HepG2 (cell line): ENCODE data around the gene ZSCAN2. TPM values are rescaled to one million over a fixed set of nuclear protein-coding genes. Genes with fewer than 3 reads are reported as not detected.
"Not testable (repeated sequence)": the region's sequence is repeated elsewhere in the genome, so short reads cannot be mapped to it uniquely, and the experiment has no call there.

Experiments
- ATAC-seq: fragments of 200-7000 bp; cut with Tn5 transposase; 3 replicates; pipeline ENCODE4 v1.9.1; 2020; ENCODE audit warnings: mild to moderate bottlenecking, moderate library complexity
- BruUV-seq: library from RNA; stranded (reverse); fragments of 400-500 nt; replicated peaks from 2 replicates; lab custom pipeline; 2021; lab: Mats Ljungman, UMichigan
- CTCF ChIA-PET: fragments of 300-600 bp; formaldehyde crosslinking; extraction: SDS; loops from one replicate; lab custom pipeline; 2021; ENCODE audit warnings: low total read pairs, inconsistent platforms, low intra/inter-chr PET ratio; lab: Yijun Ruan, JAX
- POLR2A ChIA-PET: fragments of 350-600 bp; sonication (Branson Sonifier 250); formaldehyde crosslinking; loops from one replicate; lab custom pipeline; 2020; ENCODE audit warnings: antibody characterized with exemption, inconsistent platforms; lab: Yijun Ruan, JAX
- DNase-seq: peaks from one replicate; pipeline ENCODE4 v3.0.0-alpha.2; 2015; ENCODE audit warnings: low spot score
- FAIRE-seq: peaks from 3 replicates; lab custom pipeline; 2011; peaks lifted over from hg19 to GRCh38; lab: Jason Lieb, UNC
- H2AFZ ChIP-seq: one replicate; pipeline ENCODE4 v1.6.1; 2011; ENCODE audit warnings: low read length, inconsistent platforms
- H3K27ac ChIP-seq: fragments of 300-600 bp; 3 replicates; pipeline ENCODE4 v1.8.0; 2011; ENCODE audit warnings: mixed run types, mild to moderate bottlenecking, mixed read lengths, low read length, inconsistent platforms; ENCODE audit not compliant: insufficient read depth; ENCODE audit errors: extremely low read length
- H3K27me3 ChIP-seq, 2 experiments: fragments of 200-600 bp in 1 of 2; 2 replicates in 1 of 2; 3 replicates in 1 of 2; pipeline versions ENCODE4 v1.6.0 to v1.8.0; 2011; ENCODE audit warnings: low read length in 2 of 2, mild to moderate bottlenecking in 2 of 2, moderate library complexity in 2 of 2, inconsistent platforms in 1 of 2; ENCODE audit not compliant: insufficient read depth in 2 of 2, control insufficient read depth in 1 of 2
- H3K36me3 ChIP-seq, 2 experiments: fragments of 200-600 bp in 1 of 2; replicated peaks in 1 of 2; 2 replicates in 1 of 2; 3 replicates in 1 of 2; pipeline versions ENCODE4 v1.5.1 to v1.8.0; 2011; ENCODE audit warnings: low read length in 2 of 2, inconsistent platforms in 1 of 2; ENCODE audit not compliant: insufficient read depth in 2 of 2, control insufficient read depth in 1 of 2
- H3K4me1 ChIP-seq: 2 replicates; pipeline ENCODE4 v1.5.1; 2012; ENCODE audit warnings: low read length, inconsistent platforms; ENCODE audit not compliant: insufficient read depth
- H3K4me2 ChIP-seq: 2 replicates; pipeline ENCODE4 v1.6.0; 2011; ENCODE audit warnings: low read depth, low read length, inconsistent platforms
- H3K4me3 ChIP-seq, 3 experiments: fragments of 200-600 bp in 1 of 3; sonication (generic), shearing (Covaris generic) in 1 of 3; replicated peaks in 1 of 3; 2 replicates each; pipeline ENCODE4 v1.5.1; 2011 to 2016; ENCODE audit warnings: low read length in 3 of 3, inconsistent platforms in 2 of 3, low read depth in 2 of 3, mild to moderate bottlenecking in 2 of 3, control low read depth in 1 of 3, mixed read lengths in 1 of 3; ENCODE audit not compliant: insufficient read depth in 1 of 3
- H3K79me2 ChIP-seq: one replicate; pipeline ENCODE4 v1.6.1; 2011; ENCODE audit warnings: low read length, inconsistent platforms; ENCODE audit not compliant: insufficient read depth
- H3K9ac ChIP-seq: 2 replicates; pipeline ENCODE4 v1.6.0; 2011; ENCODE audit warnings: mild to moderate bottlenecking, low read depth, low read length, inconsistent platforms; ENCODE audit not compliant: insufficient read depth
- H3K9me3 ChIP-seq: 2 replicates; pipeline ENCODE4 v1.5.1; 2012; ENCODE audit warnings: mild to moderate bottlenecking, low read length
- H4K20me1 ChIP-seq: 2 replicates; pipeline ENCODE4 v1.6.0; 2011; ENCODE audit warnings: inconsistent platforms, mild to moderate bottlenecking, low read length, moderate library complexity; ENCODE audit not compliant: insufficient read depth
- AGO2 ChIP-seq: fragments of 200-400 bp; formaldehyde crosslinking; optimal IDR thresholded peaks from 2 replicates; pipeline ENCODE3; 2017; ENCODE audit warnings: mild to moderate bottlenecking, low read depth, low read length, moderate library complexity
- HOXA5 ChIP-seq: sonication (generic); formaldehyde crosslinking; IDR thresholded peaks from 2 replicates; pipeline ENCODE4 v1.4.0; 2020; ENCODE audit warnings: missing genetic modification reagents
- POLR2G ChIP-seq: fragments of 200-400 bp; formaldehyde crosslinking; IDR thresholded peaks from 2 replicates; pipeline ENCODE4 v1.6.1; 2018; ENCODE audit warnings: mild to moderate bottlenecking, low read depth, low read length, moderate library complexity
- RBFOX2 ChIP-seq: fragments of 200-400 bp; formaldehyde crosslinking; IDR thresholded peaks from 2 replicates; pipeline ENCODE4 v1.6.1; 2017; ENCODE audit warnings: low read depth, mild to moderate bottlenecking, low read length
- ZNF121 ChIP-seq: sonication (generic); formaldehyde crosslinking; IDR thresholded peaks from 2 replicates; pipeline ENCODE4 v1.5.0; 2020; ENCODE audit warnings: mild to moderate bottlenecking, missing genetic modification reagents
- ZNF749 ChIP-seq: sonication (generic); formaldehyde crosslinking; IDR thresholded peaks from 2 replicates; pipeline ENCODE4 v1.8.0; 2022; ENCODE audit warnings: mild to moderate bottlenecking, missing genetic modification reagents, moderate library complexity, borderline replicate concordance
- WGBS: methylation state at CpG from one replicate; pipeline ENCODE4 v1.1.6; 2017; ENCODE audit warnings: low lambda C conversion rate; 5-methylcytosine and 5-hydroxymethylcytosine counted together
- in situ Hi-C: cut with HindIII; loops from 2 replicates; pipeline ENCODE4 v1.10.0; 2017; ENCODE audit warnings: low pct_unique_long_range_greater_than_20kb; ENCODE audit not compliant: extremely low pct_ligation_motif_present
- intact Hi-C: fragments of 100-400 bp; cut with micrococcal nuclease; formaldehyde crosslinking; loops from one replicate; pipeline ENCODE4 v1.10.0; 2022; ENCODE audit not compliant: unreplicated experiment
- polyA plus RNA-seq, 8 experiments: library from polyadenylated mRNA; depleted of rRNA in 3 of 8; stranded (reverse) in 7 of 8; unstranded in 1 of 8; fragments of >200 nt; fragmentation: Illumina TruSeq in 4 of 8; extraction: Trizol in 4 of 8; gene quantifications; 2 replicates each; pipeline versions ENCODE4 v1.2.1 to v1.2.3, GENCODE V29; 2011 to 2016; ENCODE audit warnings: low read depth in 4 of 8, missing spikeins in 1 of 8, mixed read lengths in 1 of 8; ENCODE audit not compliant: insufficient read depth in 1 of 8
- total RNA-seq, 5 experiments: library from RNA; depleted of rRNA; stranded (reverse); fragments of >200 nt; fragmentation: Illumina TruSeq; extraction: Trizol; gene quantifications; 2 replicates each; pipeline ENCODE4 v1.2.3, GENCODE V29; 2016; ENCODE audit warnings: low read depth in 1 of 5

Gene ZSCAN2
- total and polyA plus RNA-seq, 2 of the 13 experiments (the other 11 are each of a cell fraction or from before 2014, with no cell fraction given): 11.4 to 21.5 TPM

- no peak for TF ChIP-seq ZNF749 (CRISPR knock-in tag)
- no peak for TF ChIP-seq HOXA5
These were observed 37.3 kb downstream of the ZSCAN2 start (continued) for GRCh38 chr15:84638103-84638502.

GRCh38 chr15:84641871-84642270, 41.1 kb downstream of the ZSCAN2 start:
- H3K4me1 ChIP-seq, H3K9ac ChIP-seq, H4K20me1 ChIP-seq, DNase-seq, H3K27ac ChIP-seq, H3K79me2 ChIP-seq, BruUV-seq, H3K4me2 ChIP-seq, FAIRE-seq, ATAC-seq, H2AFZ ChIP-seq, intact Hi-C loops, H3K9me3 ChIP-seq, H3K27me3 ChIP-seq, in situ Hi-C loops, CTCF ChIA-PET, H3K4me3 ChIP-seq: not testable (repeated sequence)
- POLR2A ChIA-PET: interaction anchor here (1.0 to 7.5 kb wide), 3 partner anchors 10 to 36 kb away, joined by 3 to 45 read pairs (median 4); partner anchors contain the start of gene WDR73
- peaks cover 23 to 58% of the 10 kb centered on the region in 2 experiments for H3K36me3 ChIP-seq
- 95% methylated on average over 9 of the region's 9 CpGs for WGBS

GRCh38 chr15:84642640-84643039, 41.8 kb downstream of the ZSCAN2 start:
- H3K9me3 ChIP-seq, H3K27me3 ChIP-seq, H3K4me2 ChIP-seq, H3K9ac ChIP-seq, FAIRE-seq, ATAC-seq, H2AFZ ChIP-seq, DNase-seq, H3K79me2 ChIP-seq, H3K27ac ChIP-seq, H3K4me3 ChIP-seq, intact Hi-C loops, CTCF ChIA-PET, H3K4me1 ChIP-seq, in situ Hi-C loops, H4K20me1 ChIP-seq: not testable (repeated sequence)
- TF ChIP-seq RBFOX2 (0 out of 2 replicates have a peak, but pooled peaks have one; percentile 24), AGO2 (peak; percentile 1), POLR2G (0 out of 2 replicates have a peak, but pooled peaks have one; percentile 13), ZNF121 (CRISPR knock-in tag) (peak; percentile 83)
- 69% methylated on average over 2 of the region's 2 CpGs for WGBS
- H3K36me3 ChIP-seq: peaks cover 25 to 64% of the 10 kb centered on the region in 2 experiments
- POLR2A ChIA-PET: interaction anchor here (0.7 to 7.5 kb wide), 5 partner anchors 8 to 37 kb away, joined by 3 to 45 read pairs (median 4); partner anchors contain the start of gene WDR73
- TSS peak; percentile 18 for BruUV-seq
